Activated naive CD8-positive, alpha-beta T cell treated with anti-CD3 and anti-CD28 coated beads, Interleukin-2, amount 50 U/mL, for 24 hours (primary cell): ENCODE data around the gene UCK2.

ENCODE experiments used
- ATAC-seq: fragments of 150-1000 bp; cut with Tn5 transposase; one replicate; pipeline ENCODE4 v1.10.0; 2021
- DNase-seq: peaks from one replicate; pipeline ENCODE4 v3.0.0; 2021
- H3K27ac Mint-ChIP-seq: one replicate; pipeline ENCODE4 v1.8.0; 2021; ENCODE audit warnings: mild to moderate bottlenecking, mixed read lengths
- H3K27me3 Mint-ChIP-seq: one replicate; pipeline ENCODE4 v1.8.0; 2021; ENCODE audit warnings: mixed read lengths
- H3K36me3 Mint-ChIP-seq: one replicate; pipeline ENCODE4 v1.8.0; 2021; ENCODE audit warnings: low read depth, mixed read lengths
- H3K4me1 Mint-ChIP-seq: one replicate; pipeline ENCODE4 v1.8.0; 2021; ENCODE audit warnings: mixed read lengths
- H3K4me3 Mint-ChIP-seq: one replicate; pipeline ENCODE4 v1.8.0; 2021; ENCODE audit warnings: mild to moderate bottlenecking, moderate library complexity, mixed read lengths
- H3K9me3 Mint-ChIP-seq: one replicate; pipeline ENCODE4 v1.8.0; 2021; ENCODE audit warnings: mixed read lengths

UCK2 gene

GRCh38 chr1:165903672-165904071 lies 76.3 kb downstream of the UCK2 start:
- ATAC-seq (no peak), DNase-seq (no peak)
- Mint-ChIP-seq H3K4me3 (no peak overlapping the region), H3K4me1 (no peaks in the 10 kb centered on the region), H3K9me3 (no peaks in the 10 kb centered on the region), H3K36me3 (peaks cover 51% of the 10 kb centered on the region), H3K27ac (no peak overlapping the region), H3K27me3 (no peaks in the 10 kb centered on the region)

GRCh38 chr1:165904948-165905347 lies 77.5 kb downstream of the UCK2 start:
- Mint-ChIP-seq H3K27me3 (no peaks in the 10 kb centered on the region), H3K9me3 (no peaks in the 10 kb centered on the region), H3K4me1 (no peaks in the 10 kb centered on the region), H3K36me3 (peaks cover 46% of the 10 kb centered on the region), H3K27ac (no peak overlapping the region), H3K4me3 (no peak overlapping the region)
- ATAC-seq (no peak), DNase-seq (no peak)

- Mint-ChIP-seq H3K4me1 (no peaks in the 10 kb centered on the region), H3K27me3 (no peaks in the 10 kb centered on the region), H3K36me3 (peaks cover 42% of the 10 kb centered on the region), H3K27ac (no peak overlapping the region), H3K9me3 (no peaks in the 10 kb centered on the region), H3K4me3 (no peak overlapping the region)
- DNase-seq (no peak), ATAC-seq (peak; percentile 41)
Observed at GRCh38 chr1:165905853-165906252, 78.4 kb downstream of the UCK2 start.

- ATAC-seq (no peak), DNase-seq (no peak)
- Mint-ChIP-seq H3K4me3 (no peak overlapping the region), H3K4me1 (no peaks in the 10 kb centered on the region), H3K36me3 (peaks cover 37% of the 10 kb centered on the region), H3K27ac (no peak overlapping the region), H3K9me3 (no peaks in the 10 kb centered on the region), H3K27me3 (no peaks in the 10 kb centered on the region)
Observed at GRCh38 chr1:165907256-165907857, 79.9 kb downstream of the UCK2 start.

- Mint-ChIP-seq H3K4me3 (no peak overlapping the region), H3K36me3 (peaks cover 21% of the 10 kb centered on the region), H3K27ac (no peak overlapping the region), H3K9me3 (no peaks in the 10 kb centered on the region), H3K4me1 (no peaks in the 10 kb centered on the region), H3K27me3 (no peaks in the 10 kb centered on the region)
- DNase-seq (no peak), ATAC-seq (no peak)
Observed at GRCh38 chr1:165910764-165911421, 83.5 kb downstream of the UCK2 start.

DNA sequence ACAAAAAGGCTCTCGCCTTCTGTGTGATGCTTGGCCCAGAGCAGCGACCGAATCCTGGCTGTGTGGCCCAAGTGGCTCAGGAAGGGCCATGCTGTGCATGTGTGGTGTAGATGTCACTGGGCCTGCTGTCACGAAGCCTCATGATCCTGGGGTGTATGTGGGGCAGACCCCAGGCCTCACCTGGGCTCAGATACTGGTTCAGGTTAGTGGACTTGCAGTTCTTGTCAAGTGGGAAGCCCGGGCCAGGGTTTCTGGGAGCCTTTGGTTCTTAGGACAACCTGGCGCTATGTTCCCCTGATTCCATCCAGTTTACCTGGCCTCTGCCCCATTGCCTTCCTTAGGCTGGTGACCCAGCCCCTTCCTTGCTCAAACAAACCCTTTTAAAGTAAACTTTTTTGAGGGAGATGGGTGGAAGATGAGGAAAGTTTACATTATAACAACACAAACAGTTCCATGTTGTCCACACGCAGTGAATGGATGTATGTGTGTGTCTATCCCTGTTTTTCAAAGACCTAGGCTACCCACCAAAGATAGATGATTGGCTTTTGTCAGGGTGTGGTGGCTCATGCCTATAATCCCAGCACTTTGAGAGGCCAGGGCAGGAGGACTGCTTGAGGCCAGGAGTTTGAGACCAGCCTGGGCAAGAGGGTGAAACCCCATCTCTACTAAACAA lies 84.3 kb downstream of the UCK2 start:
- Mint-ChIP-seq H3K27ac (no peak overlapping the region), H3K4me1 (no peaks in the 10 kb centered on the region), H3K9me3 (no peaks in the 10 kb centered on the region), H3K36me3 (peaks cover 17% of the 10 kb centered on the region), H3K27me3 (no peaks in the 10 kb centered on the region), H3K4me3 (no peak overlapping the region)
- no peak for ATAC-seq
- DNase-seq: no peak

DNA sequence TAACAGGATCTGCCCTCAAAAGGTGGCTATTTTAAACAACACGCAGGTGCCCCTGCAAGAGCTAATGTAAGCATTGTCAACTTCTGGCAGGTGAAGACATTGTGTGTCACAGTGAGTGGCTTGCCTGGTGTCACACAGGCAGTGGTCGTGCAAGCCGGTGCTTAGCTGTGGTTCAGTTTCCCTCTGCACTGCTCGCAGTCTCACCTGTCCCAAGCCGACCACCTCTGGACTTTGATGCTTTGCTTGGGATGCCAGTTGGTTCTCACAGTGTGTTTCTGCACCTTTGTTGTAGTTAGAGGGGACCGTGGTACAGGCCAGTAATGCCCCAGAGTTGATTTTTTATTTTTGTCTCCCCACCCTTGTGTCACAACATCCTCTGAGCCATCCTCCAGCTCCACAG lies 85.2 kb downstream of the UCK2 start:
- peaks cover 9% of the 10 kb centered on the region for H3K36me3 Mint-ChIP-seq
- DNase-seq: no peak
- no peaks in the 10 kb centered on the region for H3K4me1 Mint-ChIP-seq
- H3K27me3 Mint-ChIP-seq: no peaks in the 10 kb centered on the region
- no peak for ATAC-seq
- no peaks in the 10 kb centered on the region for H3K9me3 Mint-ChIP-seq
- H3K4me3 Mint-ChIP-seq: no peak overlapping the region
- H3K27ac Mint-ChIP-seq: no peak overlapping the region

DNA sequence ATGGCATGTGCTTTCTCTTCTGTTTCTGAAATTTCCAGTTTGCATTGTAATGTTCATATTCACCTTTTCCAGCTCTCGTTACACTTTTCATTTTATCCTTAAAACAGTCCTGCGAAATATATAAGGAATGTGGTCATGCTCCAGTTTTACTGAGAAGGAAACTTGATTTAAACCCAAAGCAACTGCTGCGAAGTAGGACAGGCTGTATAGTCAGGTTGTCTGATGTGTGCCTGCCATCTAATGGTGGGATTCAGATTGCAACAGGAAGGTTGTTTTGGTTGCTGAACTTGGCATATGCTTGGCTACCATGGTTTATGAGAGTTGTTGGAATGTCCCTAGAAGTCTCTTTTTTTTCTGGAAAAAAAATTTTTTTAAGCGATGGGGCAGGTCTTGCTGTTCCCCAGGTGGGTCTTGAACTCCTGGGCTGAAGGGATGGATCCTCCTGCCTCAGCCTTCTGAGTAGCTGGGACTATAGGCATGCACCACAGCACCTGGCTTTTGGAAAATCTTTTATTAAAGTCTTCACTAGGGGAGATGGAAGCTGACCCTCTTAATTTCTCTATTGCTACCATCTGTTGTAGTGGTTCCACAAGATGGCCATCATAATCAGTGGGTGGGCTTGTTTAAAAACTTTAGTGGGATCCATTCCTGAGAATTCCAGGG lies 86.9 kb downstream of the UCK2 start:
- Mint-ChIP-seq H3K4me3 (no peak overlapping the region), H3K36me3 (peaks cover 1% of the 10 kb centered on the region), H3K27ac (no peak overlapping the region), H3K4me1 (no peaks in the 10 kb centered on the region), H3K27me3 (no peaks in the 10 kb centered on the region), H3K9me3 (no peaks in the 10 kb centered on the region)
- DNase-seq (peak; percentile 57), ATAC-seq (peak; percentile 76)

- peaks cover 2% of the 10 kb centered on the region for H3K27me3 Mint-ChIP-seq
- no peak overlapping the region for H3K4me3 Mint-ChIP-seq
- no peak for DNase-seq
- ATAC-seq: no peak
- H3K9me3 Mint-ChIP-seq: no peaks in the 10 kb centered on the region
- H3K4me1 Mint-ChIP-seq: no peaks in the 10 kb centered on the region
- no peak overlapping the region for H3K27ac Mint-ChIP-seq
- peaks cover 1% of the 10 kb centered on the region for H3K36me3 Mint-ChIP-seq
Observed at GRCh38 chr1:165915480-165915879, 88.1 kb downstream of the UCK2 start.

- H3K4me3 Mint-ChIP-seq: no peak overlapping the region
- H3K27me3 Mint-ChIP-seq: peaks cover 2% of the 10 kb centered on the region
- no peak for DNase-seq
- ATAC-seq: no peak
- H3K4me1 Mint-ChIP-seq: no peaks in the 10 kb centered on the region
- H3K9me3 Mint-ChIP-seq: no peaks in the 10 kb centered on the region
- no peaks in the 10 kb centered on the region for H3K36me3 Mint-ChIP-seq
- H3K27ac Mint-ChIP-seq: no peak overlapping the region
Observed at GRCh38 chr1:165915932-165916348, 88.5 kb downstream of the UCK2 start.

GRCh38 chr1:165917166-165917565 lies 89.8 kb downstream of the UCK2 start:
- ATAC-seq: no peak
- Mint-ChIP-seq H3K27me3 (peaks cover 2% of the 10 kb centered on the region), H3K36me3 (no peaks in the 10 kb centered on the region), H3K4me1 (no peaks in the 10 kb centered on the region), H3K4me3 (no peak overlapping the region), H3K9me3 (no peaks in the 10 kb centered on the region), H3K27ac (no peak overlapping the region)
- no peak for DNase-seq

- Mint-ChIP-seq H3K27me3 (peaks cover 18% of the 10 kb centered on the region), H3K27ac (no peak overlapping the region), H3K4me1 (no peaks in the 10 kb centered on the region), H3K36me3 (no peaks in the 10 kb centered on the region), H3K4me3 (no peak overlapping the region), H3K9me3 (no peaks in the 10 kb centered on the region)
- DNase-seq (no peak), ATAC-seq (no peak)
Observed at GRCh38 chr1:165924117-165924516, 96.7 kb downstream of the UCK2 start.

DNA sequence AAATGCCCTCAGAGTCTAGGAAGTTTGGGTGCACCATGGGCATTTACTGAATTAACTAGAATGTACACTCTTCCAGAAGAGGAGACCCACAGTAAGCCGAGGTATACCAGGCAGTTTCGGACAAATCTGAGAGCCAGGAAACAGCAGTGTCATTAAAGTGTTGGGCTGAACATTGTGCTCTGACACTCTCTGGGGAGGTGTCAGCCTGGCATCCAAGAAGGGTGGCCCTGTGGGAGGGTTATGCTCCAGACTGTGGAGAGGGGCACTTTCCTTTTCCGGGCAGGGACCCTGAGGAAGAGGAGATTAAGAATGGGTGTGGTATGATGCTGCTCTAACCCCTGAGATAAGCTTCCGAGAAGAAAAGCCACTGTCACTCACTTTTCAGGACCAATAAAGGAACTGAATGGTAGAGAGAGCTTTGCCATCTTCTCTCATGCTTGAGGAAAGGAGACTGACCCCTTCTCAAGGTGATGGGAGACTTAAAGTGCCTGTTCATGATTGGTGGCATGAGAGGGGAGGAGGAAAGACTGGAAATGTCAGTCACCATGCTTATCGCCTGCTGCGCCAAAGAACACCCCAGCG lies 98.2 kb downstream of the UCK2 start:
- H3K4me3 Mint-ChIP-seq: no peak overlapping the region
- no peak for DNase-seq
- no peaks in the 10 kb centered on the region for H3K36me3 Mint-ChIP-seq
- no peaks in the 10 kb centered on the region for H3K9me3 Mint-ChIP-seq
- H3K27ac Mint-ChIP-seq: no peak overlapping the region
- no peaks in the 10 kb centered on the region for H3K4me1 Mint-ChIP-seq
- H3K27me3 Mint-ChIP-seq: peaks cover 18% of the 10 kb centered on the region
- ATAC-seq: no peak

GRCh38 chr1:165927169-165927568 lies 99.8 kb downstream of the UCK2 start:
- no peak overlapping the region for H3K27ac Mint-ChIP-seq
- ATAC-seq: no peak
- H3K36me3 Mint-ChIP-seq: no peaks in the 10 kb centered on the region
- H3K27me3 Mint-ChIP-seq: peaks cover 20% of the 10 kb centered on the region
- no peaks in the 10 kb centered on the region for H3K9me3 Mint-ChIP-seq
- H3K4me1 Mint-ChIP-seq: no peaks in the 10 kb centered on the region
- DNase-seq: no peak
- H3K4me3 Mint-ChIP-seq: no peak overlapping the region
